GM19025 (cell line): ENCODE measurements around the gene SAA2.
"Not testable (repeated sequence)": the region's sequence is repeated elsewhere in the genome, so short reads cannot be mapped to it uniquely, and the experiment has no call there.

ENCODE experiments used
- ATAC-seq: cut with Tn5 transposase; IDR thresholded peaks from one replicate; pipeline ENCODE4 v1.9.1; 2021; ENCODE audit warnings: mild to moderate bottlenecking, low read depth, moderate library complexity; ENCODE audit not compliant: unreplicated experiment

Gene SAA2

DNA sequence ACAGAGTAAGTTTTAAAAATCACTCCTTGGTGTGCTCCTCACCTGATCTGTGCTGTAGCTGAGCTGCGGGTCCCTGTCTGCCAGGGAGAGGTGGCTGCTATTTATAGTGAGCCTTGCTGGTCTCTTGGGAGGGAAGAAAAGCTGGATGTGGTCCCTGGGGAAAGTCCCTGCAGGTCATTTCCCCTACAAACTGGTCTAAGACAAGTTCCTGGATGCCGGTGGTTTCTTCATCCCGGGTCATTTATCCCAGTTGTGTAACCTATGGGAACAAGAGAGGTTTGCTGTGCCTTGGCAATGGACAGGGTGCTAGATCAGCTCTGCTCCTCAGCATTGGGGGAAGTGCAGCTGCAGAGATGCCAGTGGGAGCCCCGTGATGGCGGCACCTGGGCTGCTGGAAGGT lies at the start of gene SAA2:
Gene SAA2 (minus strand): TSS at position 108 of the 400 bp plus-strand sequence. CDS start 657 bp downstream, outside the sequence.
- no peak for ATAC-seq

DNA sequence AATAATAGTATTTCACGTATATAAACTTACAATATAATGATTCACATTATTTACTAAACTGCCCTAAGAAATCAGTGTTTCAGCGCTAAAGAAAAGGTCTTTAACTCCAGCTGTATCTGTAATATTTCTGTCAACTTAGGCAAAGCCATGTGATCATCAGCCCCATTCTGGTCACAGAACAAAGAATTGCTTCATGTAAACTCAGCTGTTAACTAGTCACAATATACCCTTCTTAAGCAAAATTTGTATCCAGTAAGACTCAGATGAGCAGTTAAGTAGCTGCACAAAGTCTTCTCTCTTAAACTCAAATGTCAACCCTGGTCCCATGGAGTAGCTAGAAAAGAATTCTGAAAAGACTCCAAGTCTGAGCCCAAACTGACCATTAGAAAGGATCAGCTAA lies 46.8 kb upstream of the SAA2 start:
- ATAC-seq, result no peak

DNA sequence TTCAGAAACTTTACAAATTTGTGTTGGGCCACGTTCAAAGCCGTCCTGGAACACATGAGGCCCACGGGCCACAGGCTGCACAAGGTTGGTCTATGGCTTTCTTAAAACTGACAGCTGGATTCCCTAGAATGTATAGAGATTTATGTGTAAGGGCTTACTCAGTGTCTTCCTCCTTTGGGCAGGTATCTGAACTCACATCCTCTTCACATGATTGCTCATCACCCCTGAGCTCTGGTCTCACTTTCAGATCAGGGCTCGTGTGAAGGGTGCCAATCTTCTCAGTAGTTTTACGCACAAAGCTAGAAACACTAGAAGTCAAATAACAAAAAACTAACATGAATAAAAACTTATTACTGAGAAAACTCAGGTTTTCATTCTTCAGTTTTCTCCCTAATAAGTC lies 46.4 kb upstream of the SAA2 start:
- ATAC-seq, result no peak

DNA sequence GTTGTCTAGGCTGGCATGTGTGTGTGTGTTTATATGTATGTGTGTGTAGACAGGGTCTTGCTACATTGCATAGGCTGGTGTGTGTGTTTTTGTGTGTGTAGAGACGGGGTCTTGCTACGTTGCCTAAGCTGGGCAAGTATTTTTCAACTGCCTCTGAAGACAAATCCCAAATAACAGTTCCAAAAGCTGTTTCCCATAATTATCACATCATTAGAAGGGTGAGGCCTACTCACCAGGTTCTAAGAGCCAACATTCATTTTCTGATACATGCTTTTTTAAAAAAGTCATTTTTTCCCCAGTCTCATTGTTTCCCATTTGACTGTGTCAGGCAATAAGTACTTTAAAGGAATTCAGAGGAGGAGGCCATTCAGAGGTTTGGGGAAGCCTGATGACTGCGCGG lies 40.4 kb upstream of the SAA2 start:
- no peak for ATAC-seq

DNA sequence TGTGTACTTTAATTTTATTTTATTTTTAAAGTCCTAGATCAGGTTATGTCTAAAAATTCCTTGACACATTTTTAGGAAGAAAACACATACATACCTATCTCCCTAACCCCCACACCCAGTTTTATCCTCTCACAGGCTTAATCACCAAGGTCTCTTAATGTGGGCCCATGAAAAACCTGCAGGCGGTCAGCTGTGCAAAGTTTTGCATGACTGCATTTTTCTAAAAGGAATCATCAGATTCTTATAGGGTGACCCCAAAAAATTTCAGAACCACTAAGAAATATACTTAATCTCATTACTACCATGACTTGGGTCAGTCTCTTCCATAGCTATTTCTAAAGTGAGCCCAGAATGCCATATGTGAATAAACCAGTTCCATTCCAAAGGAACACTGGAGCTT lies 37.4 kb upstream of the SAA2 start:
- ATAC-seq, result no peak

DNA sequence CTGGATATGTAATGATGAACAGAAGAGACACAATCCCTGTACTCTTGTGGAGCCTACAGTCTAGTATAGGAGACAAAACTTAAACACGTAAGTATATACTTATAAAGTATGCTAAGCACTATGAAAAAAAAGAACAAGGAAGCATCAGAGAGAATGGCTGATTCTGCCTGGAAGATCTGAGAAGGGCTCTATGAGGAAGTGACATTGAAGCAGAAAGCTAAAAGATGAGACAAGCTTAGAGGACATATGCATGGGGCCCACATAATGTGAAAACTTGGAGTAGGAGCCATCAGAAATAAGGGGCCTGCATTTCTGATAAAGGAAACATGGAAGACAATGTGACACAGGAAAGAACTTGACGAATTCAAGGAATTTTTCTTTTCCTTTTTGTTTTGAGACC lies 34.2 kb upstream of the SAA2 start:
- ATAC-seq, result no peak

DNA sequence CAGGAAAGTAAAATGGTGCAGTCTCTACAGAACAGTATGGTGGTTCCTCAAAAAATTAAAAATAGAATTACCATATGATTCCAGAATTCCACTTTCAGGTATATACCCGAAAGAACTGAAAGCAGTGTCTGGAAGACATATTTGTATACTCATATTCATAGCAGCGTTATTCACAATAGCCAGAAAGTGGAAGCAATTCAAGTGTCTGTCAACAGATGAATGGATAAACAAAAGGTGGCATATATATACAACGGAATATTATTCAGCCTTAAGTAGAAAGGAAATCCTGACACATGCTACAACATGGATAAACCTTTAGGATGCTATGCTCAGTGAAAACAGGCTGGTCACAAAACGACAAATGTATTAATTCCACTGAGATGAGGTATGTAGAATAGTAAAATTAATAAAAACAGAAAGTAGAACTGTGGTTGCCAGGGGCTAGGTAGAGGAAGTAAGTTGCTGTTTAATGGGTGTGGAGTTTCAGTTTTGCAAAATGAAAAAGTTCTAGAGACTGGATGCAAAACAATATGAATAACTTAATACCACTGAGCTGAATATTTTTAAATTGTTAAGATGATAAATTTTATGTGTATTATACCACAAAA lies 32.1 kb upstream of the SAA2 start:
- peak; percentile 90 for ATAC-seq

DNA sequence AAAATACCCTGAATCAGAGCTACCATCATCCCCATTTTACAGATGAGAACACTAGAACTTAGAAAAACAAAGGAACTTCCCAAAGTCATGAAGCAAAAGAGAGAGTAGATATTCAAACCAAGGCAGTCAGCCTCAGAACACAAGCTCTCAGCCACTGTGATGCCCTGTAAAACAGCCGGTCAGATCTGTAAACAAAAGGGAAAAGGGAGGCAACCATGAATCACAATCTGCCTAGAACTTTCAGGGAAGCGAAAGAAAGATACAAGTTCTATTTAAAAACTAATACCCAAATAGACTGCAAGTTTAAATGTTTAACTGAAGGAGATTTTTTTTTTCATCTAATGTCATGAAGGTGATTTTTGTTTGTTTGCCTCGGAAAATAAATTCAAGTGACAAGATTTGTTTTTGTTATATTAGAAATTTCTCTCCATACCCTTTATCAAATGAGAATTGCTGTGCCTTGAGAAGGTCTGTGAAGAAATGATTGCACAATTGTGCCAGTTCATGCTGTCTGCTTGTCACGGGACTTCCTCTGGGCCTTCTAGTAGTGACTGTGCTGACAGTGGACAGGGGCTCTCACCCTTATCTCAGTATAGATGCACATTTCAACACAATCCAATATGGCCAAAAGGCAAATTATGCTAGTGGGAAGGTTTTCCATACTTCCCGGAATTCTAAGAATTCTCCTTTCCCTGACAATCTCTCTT lies 29.2 kb upstream of the SAA2 start:
- no peak for ATAC-seq

DNA sequence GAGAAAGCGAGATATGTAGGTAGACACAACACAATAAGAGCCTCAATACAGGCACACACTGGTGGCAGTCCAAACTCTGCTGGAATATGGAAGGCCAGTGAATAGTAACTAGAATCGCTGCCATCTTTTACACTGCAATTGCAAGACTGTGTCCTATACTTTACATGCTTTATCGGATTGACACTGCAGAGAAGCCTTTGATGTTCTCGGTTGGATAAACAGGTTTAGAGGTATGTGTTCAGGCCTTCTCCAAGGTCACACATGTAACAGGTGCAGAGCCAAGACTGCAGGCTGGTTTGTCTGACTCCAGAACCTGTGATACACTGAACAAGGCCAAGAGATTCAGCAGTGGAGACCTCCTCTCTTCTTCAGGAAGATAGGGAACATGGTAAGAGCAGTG lies 22.7 kb upstream of the SAA2 start:
- ATAC-seq, result no peak

DNA sequence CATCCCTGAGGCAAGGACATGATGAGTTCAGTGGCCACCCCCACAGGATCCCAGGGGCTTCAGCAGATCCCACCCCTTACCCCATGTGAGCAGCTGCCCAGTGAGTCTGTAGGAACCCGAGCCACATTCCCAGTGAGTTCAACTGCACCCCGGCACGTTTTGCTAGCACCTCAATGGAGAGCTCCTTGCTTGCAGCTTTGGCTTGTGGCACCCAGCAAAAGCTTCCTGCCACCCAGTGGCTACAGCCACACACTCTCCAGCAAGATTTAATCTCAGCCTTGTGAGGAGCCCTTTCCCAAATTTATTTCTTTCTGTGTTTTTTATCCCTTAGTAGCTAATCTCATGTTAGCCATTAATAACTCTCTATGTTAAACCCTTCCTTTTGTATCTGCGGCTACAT lies 21.6 kb upstream of the SAA2 start:
- no peak for ATAC-seq

DNA sequence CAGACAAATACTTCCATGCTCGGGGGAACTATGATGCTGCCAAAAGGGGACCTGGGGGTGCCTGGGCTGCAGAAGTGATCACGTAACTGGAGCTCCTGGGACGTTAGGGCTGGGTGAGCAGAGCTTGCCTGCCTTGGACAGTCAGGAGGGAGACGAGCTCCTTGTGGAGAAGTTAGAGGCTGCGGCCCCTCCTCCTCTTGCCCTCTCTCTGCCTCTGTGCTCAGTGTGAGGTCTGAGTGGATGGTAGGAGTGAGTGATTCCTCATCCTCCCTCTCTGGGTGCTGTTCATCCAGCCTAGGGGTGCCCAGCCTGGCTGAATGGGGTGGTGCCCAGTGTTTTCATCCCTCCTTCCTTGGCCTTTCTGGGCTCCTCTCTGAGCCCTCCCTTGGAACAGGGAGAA lies 20.8 kb upstream of the SAA2 start:
- not testable (repeated sequence) for ATAC-seq

DNA sequence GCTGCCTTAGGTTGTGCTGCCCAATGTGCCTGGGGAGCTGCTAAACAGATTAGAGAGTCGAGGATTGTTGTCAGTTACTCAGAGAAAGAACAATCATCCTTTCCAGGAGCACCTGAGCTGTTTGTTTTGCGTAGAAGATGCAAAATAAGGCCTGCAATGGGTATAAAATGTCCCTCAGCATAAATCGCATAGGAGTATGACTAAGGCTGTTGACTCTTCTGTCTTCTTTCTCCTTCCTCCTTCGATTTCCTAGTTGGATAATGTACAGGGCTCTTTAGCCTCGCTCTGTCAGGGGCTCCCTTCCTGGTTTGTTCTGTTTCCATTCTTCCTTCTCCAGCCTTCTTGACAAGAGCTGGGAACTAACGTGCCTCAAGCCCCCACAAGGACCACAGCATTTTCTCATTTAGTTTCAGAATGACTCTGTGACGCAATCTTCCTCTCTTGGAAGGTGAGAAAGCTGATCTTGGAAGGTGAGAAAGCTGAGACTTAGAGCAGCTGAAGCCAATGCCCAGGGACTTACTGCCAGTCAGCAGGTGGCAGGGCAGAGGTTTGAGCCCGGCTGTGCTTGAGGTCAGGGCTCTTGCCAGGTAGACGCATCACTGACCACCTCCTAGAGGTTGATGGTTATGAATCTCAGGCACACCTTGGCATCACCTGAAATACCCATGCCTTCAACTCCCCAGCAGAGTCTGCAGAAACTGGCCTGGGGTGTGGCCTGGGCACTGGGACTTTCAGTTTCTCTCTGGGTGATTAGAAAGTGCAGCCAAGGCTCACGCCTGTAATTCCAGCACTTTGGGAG lies 19.1 kb upstream of the SAA2 start:
- ATAC-seq, result peak; percentile 58

DNA sequence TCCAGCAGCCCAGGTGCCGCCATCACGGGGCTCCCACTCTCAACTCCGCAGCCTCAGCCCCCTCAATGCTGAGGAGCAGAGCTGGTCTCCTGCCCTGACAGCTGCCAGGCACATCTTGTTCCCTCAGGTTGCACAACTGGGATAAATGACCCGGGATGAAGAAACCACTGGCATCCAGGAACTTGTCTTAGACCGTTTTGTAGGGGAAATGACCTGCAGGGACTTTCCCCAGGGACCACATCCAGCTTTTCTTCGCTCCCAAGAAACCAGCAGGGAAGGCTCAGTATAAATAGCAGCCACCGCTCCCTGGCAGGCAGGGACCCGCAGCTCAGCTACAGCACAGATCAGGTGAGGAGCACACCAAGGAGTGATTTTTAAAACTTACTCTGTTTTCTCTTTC lies 17.5 kb upstream of the SAA2 start, which contains the start of gene SAA1:
Gene SAA1 (plus strand): TSS at position 316 of the 400 bp plus-strand sequence. CDS start 624 bp downstream, outside the sequence.
- no peak for ATAC-seq

DNA sequence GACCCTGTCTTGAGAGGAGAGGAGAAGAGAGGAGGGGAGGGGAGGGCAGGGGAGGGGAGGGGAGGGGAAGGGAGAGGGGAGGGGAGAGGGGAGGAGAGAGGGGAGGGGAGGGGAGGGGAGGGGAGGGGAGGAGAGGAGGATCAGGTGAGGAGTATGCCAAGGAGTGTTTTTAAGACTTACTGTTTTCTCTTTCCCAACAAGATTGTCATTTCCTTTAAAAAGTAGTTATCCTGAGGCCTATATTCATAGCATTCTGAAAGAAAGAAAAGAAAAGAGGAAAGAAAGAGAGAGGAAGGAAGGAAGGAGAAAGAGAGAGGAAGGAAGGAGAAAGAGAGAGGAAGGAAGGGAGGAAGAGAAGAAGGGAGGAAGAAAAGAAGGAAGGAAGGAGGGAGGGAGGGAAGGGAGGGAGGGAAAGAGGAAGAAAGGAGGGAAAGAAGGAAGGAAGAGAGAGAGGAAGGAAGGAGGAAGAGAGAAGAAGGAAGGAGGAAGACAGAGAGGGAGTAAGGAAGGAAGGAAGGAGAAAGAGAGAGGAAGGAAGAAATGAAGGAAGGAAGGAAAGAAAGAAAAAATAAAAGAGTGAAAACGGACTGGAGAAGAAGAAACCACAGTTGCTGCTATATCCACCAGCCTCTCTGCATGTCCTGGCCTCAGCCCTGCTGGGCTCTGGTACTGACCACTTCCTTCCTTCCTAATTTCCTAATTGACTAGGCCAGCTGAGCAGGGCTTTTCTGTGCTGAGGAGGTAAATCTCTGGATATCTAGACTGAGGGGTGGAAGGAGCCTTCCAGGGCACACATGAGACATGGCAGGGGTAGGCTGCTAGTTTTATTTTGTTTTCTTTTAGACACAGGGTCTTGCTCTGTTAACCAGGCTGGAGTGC lies 16.4 kb upstream of the SAA2 start:
- no peak for ATAC-seq

DNA sequence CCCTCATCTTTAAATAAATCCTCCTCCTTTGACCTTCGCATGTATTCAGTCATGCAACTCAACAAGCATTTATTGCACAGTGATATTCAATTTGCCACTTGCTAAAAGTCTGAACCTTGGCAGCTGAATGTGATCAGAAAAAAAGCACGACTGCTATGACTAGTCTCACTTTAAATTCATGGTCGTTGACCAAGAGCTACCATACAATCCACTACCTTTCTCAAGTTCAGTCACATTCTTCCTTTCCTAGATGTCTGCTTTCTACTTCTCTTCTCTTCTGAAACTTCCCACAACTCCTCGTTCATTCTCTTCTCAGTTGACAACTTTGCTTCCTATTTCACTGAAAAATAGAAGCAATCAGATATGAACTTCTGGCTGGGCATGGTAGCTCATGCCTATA lies 15.6 kb upstream of the SAA2 start:
- ATAC-seq, result no peak

DNA sequence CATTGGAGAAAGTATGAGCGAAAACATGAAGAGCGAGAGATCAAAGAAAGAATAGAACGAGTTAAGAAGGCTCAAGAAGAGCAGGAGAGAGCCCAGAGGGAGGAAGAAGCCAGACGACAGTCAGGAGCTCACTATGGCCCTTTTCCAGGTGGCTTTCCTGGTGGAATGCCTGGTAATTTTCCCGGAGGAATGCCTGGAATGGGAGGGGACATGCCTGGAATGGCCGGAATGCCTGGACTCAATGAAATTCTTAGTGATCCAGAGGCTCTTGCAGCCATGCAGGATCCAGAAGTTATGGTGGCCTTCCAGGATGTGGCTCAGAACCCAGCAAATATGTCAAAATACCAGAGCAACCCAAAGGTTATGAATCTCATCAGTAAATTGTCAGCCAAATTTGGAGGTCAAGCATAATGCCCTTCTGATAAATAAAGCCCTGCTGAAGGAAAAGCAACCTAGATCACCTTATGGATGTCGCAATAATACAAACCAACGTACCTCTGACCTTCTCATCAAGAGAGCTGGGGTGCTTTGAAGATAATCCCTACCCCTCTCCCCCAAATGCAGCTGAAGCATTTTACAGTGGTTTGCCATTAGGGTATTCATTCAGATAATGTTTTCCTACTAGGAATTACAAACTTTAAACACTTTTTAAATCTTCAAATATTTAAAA lies 14.3 kb upstream of the SAA2 start:
- not testable (repeated sequence) for ATAC-seq

DNA sequence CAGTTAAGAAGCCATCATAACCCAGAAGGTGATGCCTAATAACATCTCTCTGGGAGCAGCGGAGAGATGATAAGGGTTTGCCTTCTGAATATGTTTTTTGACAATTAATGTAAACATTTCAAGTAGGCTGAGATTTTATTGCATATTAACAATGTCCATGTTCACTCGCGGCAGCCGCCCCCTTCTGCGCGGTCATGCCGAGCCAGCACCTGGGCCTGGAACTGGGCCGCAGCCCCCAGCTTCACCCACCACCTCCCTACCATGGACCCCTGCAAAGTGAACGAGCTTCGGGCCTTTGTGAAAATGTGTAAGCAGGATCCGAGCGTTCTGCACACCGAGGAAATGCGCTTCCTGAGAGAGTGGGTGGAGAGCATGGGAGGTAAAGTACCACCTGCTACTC lies 13.3 kb upstream of the SAA2 start:
- no peak for ATAC-seq

DNA sequence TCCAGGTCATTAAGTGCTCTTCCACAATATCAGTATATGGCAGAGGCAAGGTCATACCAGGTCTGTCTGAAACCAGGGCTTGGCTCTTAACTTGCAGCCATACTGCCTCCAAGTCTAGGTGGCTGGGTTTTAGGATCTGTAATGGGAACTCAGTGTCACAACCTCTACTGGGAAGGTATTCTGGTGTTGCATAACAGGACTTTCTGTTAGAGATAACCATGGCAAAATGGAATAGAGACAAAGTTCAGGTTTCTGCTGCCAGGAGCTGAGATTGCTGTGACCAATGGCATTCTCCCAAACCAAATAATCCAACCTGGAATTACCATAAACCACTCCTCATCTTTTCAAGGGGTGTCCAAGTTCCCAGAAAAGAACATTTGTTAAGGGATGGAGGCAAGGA lies 10.8 kb upstream of the SAA2 start:
- no peak for ATAC-seq

DNA sequence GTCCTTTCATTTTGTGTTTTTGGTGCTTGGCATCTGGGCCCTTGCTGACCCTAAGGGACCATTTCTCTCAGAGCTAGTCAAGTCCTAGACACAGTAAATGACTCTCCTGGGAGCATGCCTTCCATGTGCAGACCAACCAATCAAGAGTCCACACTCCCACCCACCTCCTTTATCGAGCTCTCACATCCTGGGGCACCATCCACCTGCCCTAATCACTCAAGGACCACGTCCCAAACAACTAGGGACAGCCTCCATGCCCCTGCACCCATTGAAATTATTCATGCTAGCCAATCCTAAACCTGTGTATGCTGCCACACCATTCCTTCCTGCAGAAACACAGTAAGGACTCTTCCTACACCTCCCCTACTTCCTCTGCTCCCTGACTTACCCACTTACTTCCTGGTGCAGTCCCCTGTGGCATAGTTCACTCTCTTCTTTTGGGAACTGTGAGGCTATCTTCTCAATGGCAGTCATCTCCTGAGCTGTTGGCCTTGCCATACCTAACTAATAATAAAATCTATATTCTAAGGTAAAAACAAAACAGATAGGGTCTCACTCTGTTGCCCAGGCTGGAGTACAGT lies 6.4 kb upstream of the SAA2 start:
- no peak for ATAC-seq
